ENCODE results near the gene DIP2C.

DNA sequence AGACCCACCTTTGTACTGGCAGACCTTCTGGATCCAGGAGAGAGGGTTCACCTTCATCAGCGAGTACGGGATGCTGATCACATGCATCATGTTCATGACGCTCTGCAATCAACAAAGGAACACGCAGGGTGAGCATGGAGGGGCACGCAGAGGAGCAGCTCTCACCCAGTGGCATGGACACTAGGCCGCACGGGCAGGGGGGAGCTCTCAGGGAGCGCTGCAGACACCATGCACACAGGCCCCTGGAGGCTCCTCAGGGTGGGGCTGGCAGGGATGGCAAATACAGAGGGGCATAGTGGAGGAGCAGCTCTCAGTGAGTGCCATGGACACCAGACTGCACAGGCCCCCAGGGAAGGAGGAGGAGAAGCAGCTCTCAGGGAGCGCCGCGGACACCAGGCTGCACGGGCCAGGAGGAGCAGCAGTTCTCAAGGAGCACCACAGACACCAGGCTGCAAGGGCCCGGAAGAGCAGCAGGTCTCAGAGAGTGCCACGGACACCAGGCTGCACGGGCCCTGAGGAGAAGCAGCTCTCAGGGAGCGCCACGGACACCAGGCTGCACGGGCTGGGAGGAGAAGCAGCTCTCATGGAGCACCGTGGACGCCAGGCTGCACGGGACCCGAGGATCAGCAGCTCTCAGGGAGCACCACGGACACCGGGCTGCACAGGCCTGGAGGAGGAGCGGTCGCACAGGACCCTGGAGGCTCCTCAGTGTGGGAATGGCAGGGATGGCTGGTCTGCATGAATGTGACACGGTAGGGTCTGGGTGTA is 304.7 kb downstream of the DIP2C start:
- TF ChIP-seq, protein P1, sequence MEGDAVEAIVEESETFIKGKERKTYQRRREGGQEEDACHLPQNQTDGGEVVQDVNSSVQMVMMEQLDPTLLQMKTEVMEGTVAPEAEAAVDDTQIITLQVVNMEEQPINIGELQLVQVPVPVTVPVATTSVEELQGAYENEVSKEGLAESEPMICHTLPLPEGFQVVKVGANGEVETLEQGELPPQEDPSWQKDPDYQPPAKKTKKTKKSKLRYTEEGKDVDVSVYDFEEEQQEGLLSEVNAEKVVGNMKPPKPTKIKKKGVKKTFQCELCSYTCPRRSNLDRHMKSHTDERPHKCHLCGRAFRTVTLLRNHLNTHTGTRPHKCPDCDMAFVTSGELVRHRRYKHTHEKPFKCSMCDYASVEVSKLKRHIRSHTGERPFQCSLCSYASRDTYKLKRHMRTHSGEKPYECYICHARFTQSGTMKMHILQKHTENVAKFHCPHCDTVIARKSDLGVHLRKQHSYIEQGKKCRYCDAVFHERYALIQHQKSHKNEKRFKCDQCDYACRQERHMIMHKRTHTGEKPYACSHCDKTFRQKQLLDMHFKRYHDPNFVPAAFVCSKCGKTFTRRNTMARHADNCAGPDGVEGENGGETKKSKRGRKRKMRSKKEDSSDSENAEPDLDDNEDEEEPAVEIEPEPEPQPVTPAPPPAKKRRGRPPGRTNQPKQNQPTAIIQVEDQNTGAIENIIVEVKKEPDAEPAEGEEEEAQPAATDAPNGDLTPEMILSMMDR (conservative IDR thresholded peaks at IDR 0.05 in 1 of 2, IDR thresholded peaks at IDR 0.05 in 1 of 2; ENCODE audit: extremely low read depth in 1 of 2, insufficient read depth in 1 of 2, low read depth in 1 of 2, low read length in 2 of 2), result no peak
- no peak for TF ChIP-seq EZH2 (IDR thresholded peaks at IDR 0.05; ENCODE audit: borderline replicate concordance, low read length)

All from mammary epithelial cell (primary cell).